GF-D8 (cell line): ENCODE results near the gene C6orf163.
"Not testable (repeated sequence)": the region's sequence is repeated elsewhere in the genome, so short reads cannot be mapped to it uniquely, and the experiment has no call there.

Source experiments
- DNase-seq: peaks from one replicate; lab custom pipeline; 2025; lab: John Stamatoyannopoulos, UW

C6orf163 gene

DNA sequence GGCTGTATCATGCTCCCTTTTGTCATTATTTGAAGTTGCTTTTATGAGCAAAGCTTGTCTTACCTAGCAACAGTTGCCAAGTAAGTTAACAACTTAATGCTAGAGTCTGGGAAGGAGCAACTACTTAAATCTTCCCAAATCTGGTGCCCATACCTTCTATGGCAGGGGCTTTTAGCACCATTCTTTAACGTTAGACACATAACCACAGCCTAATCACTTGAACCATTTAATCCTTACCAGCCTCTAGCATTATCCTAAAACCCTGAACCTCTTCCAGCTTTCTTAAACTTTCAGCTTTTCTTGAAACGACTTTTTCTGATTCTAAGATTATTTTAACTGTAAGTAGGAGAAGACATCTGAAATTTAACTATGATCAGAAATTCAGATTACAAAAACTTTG is at the start of gene C6orf163:
TSS of gene C6orf163 (plus strand) at position 83 of the 400 bp plus-strand sequence. CDS start at position 370, 287 bp downstream.
- DNase-seq, result no peak

DNA sequence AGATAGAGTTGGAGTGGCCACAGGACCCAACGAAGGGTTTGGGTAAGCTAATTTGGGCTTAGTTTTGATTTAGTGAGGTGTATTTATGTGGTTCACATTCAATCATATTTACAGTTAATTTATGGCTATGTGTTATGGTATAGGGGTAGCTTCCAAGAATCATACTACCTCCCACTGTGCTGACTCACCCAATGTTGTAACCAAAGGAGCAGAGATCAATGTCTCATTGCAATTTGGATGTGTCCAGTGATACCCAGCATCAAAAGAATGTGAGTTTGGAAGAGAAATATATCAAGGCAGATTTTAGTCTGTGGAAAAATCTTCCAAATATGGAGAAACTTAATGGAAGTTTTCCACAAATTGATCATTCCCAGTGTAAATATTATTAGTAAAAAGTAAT is 47.5 kb upstream of the C6orf163 start:
- no peak for DNase-seq

DNA sequence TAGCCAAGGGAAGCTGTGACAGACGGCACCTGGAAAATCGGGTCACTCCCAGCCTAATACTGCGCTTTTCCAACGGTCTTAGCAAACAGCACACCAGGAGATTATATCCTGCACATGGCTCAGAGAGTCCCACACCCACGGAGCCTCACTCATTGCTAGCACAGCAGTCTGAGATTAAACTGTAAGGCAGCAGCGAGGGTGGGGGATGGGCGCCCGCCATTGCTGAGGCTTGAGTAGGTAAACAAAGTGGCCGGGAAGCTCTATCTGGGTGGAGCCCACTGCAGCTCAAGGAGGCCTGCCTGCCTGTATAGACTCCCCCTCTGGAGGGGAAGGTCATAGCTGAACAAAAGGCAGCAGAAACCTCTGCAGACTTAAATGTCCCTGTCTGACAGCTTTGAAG is 43.3 kb upstream of the C6orf163 start:
- not testable (repeated sequence) for DNase-seq

DNA sequence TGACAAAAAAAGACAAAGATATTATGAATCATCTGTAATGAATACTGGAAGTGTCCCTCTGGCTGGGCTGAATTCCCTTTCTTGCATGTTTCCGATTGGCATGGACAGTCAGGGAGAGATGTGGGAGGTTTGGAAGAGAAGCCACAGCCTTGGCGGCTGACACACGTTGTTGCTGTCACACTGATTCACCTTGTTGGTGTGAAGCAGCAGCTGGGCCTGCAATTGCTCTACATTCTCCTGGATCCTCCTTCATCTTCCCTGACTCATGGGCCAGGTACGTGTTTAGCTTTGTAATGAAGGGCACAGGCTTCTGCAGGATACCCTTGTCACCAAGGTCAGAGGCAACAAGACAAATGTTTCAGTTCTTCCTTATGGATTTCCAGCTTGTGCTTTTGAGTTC is 35.6 kb upstream of the C6orf163 start:
- DNase-seq, result no peak

DNA sequence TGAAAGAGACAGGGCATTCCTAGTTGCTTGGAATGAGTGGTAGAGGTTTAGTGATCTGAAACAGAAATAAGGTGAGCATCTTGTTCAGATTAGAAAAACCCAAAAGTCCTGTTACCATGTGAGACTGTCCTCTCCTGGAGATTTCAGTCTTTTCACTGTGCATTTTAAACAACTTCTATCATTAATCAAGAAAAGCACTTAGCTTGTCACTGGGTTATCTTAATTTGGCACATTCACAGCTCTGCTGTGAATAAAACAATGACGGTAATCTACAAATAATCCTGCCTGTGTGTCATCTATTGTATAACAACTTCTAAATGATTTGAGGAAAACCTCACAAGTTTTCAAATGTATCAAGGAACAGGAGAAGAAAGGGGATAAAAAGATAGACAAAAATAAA is 31.8 kb upstream of the C6orf163 start:
- no peak for DNase-seq

DNA sequence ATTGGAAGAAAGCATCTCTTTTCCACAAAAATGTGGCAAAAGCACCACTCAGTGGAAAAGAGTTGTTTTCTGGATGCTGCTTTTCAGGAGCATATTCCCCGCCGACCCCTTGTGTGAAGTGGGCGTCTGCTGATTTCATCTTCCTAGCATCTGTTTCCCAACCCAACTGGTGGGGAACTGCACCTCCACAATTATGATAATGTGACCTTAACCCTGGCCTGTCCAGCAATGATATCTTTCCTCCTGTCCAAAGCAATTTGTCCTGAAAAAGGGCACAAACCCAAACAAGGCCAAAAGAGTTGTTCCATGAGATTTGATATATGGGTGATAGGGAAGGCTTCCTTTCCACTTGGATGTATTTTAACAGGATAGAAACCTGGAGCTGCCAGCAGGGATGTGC is 29.5 kb upstream of the C6orf163 start:
- DNase-seq, result no peak

DNA sequence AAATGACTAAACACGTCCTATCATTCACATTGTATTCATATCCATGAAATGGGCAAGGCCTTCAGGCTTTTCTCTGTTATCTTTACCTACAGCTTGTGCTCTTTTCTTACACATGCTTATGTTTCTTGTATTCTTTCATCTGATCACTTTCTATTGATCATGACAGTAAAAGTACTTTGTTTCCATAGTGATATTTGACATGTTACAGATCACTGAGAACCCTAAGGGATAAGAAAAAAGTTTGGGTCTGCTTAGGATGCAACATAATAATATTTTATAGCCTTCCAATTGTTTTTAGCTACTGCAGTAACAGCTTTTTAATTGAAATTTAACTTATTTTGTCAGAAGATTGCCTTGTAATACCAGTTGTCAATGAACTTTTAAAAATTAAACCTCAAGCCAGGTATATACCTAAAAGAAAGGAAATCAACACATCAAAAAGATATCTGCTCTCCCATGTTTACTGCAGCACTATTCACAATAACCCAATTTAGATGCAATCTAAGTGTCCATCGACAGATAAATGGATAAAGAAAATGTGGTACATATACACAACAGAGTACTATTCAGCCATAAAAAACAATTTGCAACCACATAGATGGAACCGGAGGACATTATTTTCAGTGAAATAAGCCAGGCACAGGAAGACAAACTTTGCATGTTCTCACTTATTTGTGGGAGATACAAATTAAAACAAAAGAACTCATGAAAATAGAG is 25.2 kb upstream of the C6orf163 start:
- DNase-seq, result no peak

DNA sequence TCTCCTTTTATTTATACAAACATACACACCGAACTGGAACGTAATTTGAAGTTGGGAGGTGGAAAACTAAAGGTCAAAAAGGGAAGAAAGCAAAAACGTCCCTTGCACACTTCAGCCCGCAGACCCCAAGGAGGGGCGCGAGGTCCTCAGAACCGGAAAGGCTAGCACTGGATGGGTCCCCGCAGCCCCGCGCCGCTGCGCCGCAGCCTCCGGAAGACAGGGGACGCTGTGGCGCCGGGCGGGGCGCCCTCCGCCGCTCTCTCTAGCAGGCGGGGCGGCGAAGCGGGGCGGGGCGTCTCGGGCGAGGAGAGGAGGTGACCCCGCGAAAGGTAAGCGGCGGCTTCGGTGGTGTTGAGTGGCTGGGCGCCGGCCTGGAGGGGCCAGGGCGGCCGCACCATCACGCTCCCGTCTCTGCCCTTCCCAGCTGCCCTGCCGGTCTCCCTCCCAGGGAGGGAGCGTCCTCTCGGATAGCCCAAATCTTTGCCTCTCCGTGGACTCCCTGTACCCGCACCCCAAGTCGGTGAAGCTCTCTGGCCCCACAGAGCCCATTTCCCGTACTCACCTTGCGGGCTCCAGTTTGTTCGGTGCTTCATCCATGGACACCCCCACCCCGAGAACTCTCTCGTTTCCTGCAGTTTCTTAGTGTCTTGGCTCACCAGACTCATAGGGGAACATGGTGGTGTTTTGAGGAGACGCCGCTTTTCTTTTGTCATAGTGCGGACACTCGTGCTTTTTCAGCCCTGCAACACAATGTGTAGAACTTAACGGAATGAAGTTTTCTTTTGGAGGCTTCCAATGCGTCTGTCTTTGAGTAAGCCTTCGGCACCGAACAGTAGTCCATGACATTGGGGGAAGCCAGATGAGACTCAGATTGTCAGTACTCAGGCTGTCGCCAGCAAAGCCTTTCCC is 22.1 kb upstream of the C6orf163 start, which contains the start of gene SMIM8:
TSS of gene SMIM8 (plus strand) at position 285 of the 909 bp plus-strand sequence. CDS start 14,444 bp downstream, outside the sequence.
- DNase-seq, result peak; percentile 29

DNA sequence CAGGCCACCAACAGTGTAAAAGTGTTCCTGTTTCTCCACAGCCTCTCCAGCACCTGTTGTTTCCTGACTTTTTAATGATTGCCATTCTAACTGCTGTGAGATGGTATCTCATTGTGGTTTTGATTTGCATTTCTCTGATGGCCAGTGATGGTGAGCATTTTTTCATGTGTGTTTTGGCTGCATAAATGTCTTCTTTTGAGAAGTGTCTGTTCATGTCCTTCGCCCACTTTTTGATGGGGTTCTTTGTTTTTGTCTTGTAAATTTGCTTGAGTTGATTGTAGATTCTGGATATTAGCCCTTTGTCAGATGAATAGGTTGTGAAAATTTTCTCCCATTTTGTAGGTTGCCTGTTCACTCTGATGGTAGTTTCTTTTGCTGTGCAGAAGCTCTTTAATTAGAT is 20.7 kb upstream of the C6orf163 start:
- not testable (repeated sequence) for DNase-seq

DNA sequence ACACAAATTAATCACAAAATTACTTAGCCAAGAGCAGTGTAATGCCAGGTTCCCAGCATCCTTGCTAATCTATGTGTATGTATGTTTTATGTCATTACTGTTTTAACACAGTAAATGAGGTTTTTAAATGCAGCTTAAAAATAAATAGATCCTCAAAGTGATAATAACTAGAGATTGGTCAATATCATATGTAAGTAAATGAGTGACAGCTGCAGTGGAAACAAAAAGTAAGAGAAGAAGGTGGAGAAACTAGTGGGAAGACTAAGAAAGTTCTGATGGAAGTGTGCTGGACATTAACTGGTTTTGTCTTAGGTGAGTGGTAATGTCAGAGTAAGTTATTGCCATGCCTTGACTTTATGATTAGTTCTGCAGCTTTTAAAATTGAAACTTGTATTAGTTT is 13.7 kb upstream of the C6orf163 start:
- DNase-seq, result no peak

DNA sequence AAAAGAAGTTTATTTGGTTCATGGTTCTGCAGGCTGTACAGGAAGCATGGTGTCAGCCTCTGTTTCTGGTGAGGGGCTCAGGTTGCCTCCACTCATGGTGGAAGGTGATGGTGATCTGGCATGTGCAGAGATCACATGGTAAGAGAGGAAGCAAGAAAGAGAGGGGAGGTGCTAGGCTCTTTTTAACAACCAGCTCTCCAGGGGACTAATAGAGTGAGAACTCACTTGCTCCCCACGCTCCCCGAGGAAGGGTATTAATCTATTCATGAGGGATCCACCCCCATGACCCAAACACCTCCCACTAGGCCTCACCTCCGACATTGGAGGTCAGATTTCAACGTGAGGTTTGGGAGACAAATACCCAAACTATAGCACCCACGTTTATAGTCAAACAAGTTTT is 11.6 kb upstream of the C6orf163 start:
- DNase-seq, result no peak

DNA sequence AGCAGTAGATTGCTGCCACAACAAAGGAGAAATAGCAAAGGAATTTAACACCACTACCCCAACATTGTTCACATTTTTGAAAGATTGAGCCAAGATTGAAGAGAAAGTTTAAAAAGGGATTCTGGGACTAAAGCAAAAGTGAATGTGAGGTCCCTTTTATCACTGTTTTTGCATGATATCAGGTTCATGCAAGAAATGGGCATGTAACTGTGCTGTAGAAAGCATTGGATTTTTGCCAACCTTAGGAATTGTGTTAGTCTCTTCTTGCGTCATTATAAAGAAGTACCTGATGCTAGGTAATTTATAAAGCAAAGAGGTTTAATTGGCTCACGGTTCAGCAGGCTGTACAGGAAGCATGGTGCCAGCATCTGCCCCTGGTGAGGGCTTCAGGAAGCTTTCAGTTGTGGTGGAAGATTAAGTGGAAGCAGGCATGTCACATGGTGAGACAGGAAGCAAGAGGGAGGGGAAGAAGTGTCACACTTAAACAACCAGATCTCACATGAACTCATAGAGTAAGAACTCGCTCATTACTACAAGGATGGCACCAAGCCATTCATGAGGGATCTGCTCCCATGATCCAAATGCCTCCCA is 10.9 kb upstream of the C6orf163 start:
- DNase-seq, result no peak

DNA sequence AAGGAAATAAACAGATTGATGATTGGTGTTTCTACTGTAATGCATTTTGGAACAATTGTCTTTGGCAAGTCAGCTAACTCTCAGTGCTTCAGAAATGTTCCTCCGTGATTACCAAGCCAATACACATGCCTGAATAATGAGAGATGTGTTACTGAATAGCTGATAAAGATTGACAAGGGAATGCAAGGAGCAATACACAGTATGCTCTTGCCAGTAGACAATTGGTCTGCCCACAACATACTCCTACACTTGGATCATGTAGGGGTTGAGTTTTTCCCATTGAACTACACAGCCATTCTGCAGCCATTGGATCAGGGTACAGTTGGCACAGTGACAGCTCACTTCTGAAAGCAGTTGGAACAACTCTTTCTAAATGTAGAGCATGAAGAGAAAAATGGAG is 9.9 kb upstream of the C6orf163 start:
- DNase-seq, result no peak

DNA sequence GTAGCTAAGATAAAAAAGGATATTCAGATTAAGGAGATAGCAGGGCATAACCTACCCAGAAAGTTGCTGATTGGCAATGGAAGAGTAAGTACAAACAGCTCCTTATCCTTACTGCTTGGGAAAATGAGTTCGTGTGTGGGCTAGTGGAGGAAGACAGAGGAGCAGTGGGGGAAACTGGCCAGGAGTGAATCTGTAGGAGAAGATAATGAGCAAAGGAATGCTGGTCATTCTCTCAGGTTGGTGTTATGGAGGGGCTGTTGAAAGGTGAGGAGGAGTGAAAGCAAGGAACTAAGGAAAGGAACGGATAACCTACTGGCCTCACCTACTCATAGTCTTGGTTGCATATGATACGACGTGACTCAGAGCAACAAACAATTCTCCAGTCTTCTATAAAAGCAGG is 8.2 kb upstream of the C6orf163 start:
- DNase-seq, result no peak

DNA sequence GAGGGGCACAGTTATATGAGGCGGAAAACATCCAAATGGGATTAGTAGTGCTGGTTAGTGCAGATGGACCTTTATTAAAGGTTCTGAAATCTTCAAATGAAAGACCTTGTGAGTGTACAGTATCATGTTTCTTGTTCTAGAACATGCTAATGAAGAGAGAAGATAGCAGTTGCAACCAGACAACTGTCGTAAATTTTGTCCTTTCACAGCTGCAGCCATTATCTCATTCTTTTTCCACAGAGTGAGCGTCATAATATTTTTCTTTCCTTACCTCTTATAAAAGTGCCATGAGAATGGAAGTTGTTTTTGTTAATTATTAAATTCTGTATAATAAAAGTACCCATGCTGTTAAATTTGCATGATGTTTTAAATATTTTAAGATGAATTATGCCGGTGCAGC is 4.4 kb upstream of the C6orf163 start:
- DNase-seq, result no peak

DNA sequence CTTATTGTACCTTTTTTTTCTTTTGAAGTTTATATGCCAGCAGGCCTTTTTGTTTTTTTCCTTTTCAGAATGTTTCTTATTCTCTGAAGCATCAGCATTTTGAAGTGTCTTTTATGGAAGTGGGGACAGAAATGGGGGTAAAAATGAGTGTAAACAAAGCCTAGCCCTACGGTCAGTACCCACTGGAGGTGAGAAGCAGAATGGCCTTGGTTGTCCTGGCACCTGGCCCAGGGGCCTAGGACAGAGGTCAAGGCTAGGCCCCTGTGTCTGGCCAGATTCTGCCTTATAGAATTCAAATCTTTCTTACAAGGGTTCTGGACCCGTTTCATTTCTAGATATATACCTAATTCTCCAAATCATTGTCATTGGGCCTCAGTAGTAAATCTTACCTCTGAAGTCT is 3.5 kb upstream of the C6orf163 start:
- no peak for DNase-seq

DNA sequence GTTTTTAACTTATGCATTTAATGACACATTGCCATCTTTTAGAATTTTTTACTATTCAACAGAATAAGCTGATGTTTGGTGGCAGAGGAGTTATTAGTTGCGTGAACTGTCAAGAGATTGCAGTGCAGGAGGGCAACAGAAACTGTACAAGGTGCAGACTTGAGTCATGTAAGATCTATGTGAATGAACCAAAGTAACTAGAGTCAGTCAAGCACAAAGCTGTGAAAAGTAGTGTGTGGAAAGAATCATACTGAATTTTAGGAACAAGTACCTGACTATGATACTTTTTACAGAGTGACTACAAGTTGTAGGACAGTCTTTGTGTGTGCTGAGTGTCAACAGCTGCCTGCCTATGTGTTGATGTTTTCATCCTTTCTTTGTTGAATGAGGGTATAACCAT is 2.7 kb upstream of the C6orf163 start:
- no peak for DNase-seq

DNA sequence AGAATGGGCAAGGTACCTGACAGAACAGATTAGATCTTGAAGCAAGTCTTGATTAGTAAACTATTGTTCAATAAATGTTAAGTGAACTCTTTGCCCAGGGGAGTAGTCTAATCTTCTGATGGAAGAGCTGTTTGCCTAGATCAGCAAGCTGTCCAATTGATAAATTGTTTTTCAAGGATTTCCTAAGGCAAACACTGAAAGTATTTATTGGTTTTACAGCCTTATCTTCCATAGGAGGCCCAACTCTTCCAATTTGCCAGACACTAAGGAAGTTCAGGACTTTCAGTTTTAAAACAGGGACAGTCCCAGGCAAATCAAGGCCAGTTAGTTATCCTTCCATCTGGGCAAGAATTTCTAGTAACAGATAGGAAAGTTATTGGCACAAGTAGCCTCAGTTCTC is 1.8 kb upstream of the C6orf163 start:
- DNase-seq, result no peak

DNA sequence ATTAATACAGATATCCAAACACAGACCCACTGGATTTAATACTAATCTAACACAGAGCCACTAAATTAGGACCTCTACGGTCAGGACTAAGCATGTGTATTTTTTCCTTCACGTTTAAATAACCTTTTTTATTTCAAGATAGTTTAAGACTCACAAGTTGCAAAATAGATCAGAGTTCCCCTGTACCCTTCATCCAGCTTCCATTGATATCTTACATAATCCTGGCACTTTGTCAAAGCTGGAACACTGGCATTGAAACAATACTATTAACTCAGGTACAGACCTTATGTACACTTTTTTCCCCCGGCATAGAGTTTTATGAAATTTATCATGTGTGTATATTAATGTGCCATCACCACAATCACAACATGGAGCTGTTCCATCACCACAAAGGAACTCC is 2.1 kb downstream of the C6orf163 start:
- no peak for DNase-seq

DNA sequence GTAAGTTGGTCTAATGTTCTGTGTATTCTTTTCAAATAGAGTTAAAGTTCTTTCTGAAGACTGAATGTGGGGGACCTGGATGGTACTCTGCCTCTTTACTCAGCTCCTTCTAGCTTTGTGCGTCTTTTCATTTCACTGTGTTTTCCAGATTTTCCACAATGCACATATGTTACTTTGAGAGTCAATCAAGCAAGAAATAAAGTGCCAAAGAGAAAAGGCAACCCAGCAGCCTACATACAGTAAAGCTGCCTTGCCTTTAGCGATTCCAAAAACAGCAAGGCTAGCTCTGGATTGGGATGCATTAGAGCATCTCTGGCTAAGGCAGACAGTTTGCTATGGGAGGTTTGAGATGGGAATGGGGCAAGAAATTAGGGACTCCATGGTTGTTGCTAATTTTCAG is 5.3 kb downstream of the C6orf163 start:
- no peak for DNase-seq

DNA sequence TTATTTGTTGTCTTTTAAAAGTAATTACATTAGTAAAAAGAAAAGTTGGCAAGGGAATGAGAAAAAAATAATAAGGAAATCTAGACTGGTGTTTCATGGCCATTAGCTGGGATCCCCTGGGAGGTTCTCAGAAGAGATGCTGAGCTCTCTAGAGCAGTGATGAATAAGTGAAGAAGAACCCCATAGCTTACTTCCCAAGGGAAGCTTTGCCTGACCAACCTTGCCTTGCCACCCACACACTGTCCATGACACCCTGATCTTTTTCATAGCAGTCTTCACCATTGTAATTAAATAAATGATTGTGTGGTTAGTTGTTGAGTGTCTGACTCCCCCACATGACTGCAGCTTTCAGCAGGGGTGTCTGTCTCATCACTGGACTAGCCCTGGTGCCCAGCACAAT is 5.9 kb downstream of the C6orf163 start:
- DNase-seq, result no peak

DNA sequence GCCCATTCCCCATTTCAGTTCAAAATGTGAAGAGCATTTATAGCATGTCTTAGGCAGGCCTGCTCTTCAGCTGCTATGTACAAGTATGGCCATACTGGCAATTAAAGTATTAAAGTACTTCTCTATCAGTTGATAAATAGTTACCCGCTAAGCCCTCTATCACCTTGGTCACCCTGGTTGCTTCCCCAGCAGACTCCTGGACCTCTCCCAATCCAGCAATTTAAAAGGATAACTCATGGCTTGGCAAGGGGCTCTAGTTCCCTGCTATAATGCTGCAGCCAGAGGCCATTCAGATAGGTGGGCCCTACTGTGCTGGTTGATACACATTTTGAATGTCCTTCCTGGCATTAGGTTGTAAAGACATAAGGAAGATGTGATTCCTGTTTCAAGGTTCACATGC is 7.0 kb downstream of the C6orf163 start:
- DNase-seq, result no peak

DNA sequence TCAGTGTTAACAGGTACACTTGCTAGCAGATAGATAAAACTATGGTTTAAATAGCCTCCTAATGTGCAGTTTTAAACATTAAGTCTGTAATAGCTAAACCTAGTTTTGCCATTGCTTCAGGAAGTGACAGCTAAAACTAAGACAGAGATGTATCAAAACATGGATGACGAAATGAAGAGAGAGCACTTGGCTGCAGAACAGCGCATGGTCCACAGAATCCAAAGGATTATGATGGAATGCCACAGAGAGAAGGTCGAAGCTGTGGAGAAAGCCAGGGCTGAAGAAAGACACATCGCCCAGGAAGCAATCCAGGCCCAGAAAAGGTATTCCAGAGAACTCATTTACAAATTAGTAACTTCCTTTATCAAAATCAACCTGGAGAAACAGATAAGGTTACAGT is 11.6 kb downstream of the C6orf163 start:
- DNase-seq, result no peak
